DND-41 (cell line): Measurements from ENCODE around the gene KCNG4.

Source experiments
- ATAC-seq: fragments of 200-7000 bp; cut with Tn5 transposase; 3 replicates; pipeline ENCODE4 v1.9.1; 2021; ENCODE audit warnings: low read depth; ENCODE audit not compliant: insufficient read depth
- DNase-seq: peaks from one replicate; pipeline ENCODE4 v3.0.0-alpha.2; 2020
- H2AFZ ChIP-seq: 2 replicates; pipeline ENCODE4 v1.6.0; 2012; ENCODE audit warnings: low read depth, low read length
- H3K27ac ChIP-seq: 2 replicates; pipeline ENCODE4 v1.5.1; 2012; ENCODE audit warnings: low read length, inconsistent platforms
- H3K27me3 ChIP-seq: fragments of 200-600 bp; sonication (generic); 2 replicates; pipeline ENCODE4 v1.6.0; 2012; ENCODE audit warnings: low read length, mild to moderate bottlenecking, inconsistent platforms; ENCODE audit not compliant: insufficient read depth, poor library complexity
- H3K36me3 ChIP-seq: 2 replicates; pipeline ENCODE4 v1.5.1; 2012; ENCODE audit warnings: low read length, inconsistent platforms; ENCODE audit not compliant: insufficient read depth
- H3K4me1 ChIP-seq: 2 replicates; pipeline ENCODE4 v1.5.1; 2012; ENCODE audit warnings: mild to moderate bottlenecking, low read length; ENCODE audit not compliant: insufficient read depth
- H3K4me2 ChIP-seq: 2 replicates; pipeline ENCODE4 v1.6.0; 2012; ENCODE audit warnings: mild to moderate bottlenecking, moderate library complexity, low read length, inconsistent platforms; ENCODE audit not compliant: insufficient read depth
- H3K4me3 ChIP-seq, 2 experiments: fragments of 200-600 bp in 1 of 2; shearing (Covaris generic) in 1 of 2; 2 replicates each; pipeline ENCODE4 v1.5.1; 2012 to 2016; ENCODE audit warnings: inconsistent platforms in 2 of 2, low read length in 2 of 2, mild to moderate bottlenecking in 2 of 2, low read depth in 1 of 2, moderate library complexity in 1 of 2
- H3K79me2 ChIP-seq: 2 replicates; pipeline ENCODE4 v1.6.0; 2012; ENCODE audit warnings: low read length, inconsistent platforms; ENCODE audit not compliant: insufficient read depth
- H3K9ac ChIP-seq: 2 replicates; pipeline ENCODE4 v1.6.0; 2012; ENCODE audit warnings: low read depth, mild to moderate bottlenecking, inconsistent platforms, low read length, moderate library complexity
- H3K9me3 ChIP-seq: 2 replicates; pipeline ENCODE4 v1.5.1; 2012; ENCODE audit warnings: low read length, moderate library complexity, mild to moderate bottlenecking, inconsistent platforms; ENCODE audit not compliant: insufficient read depth, severe bottlenecking
- H4K20me1 ChIP-seq: 2 replicates; pipeline ENCODE4 v1.6.0; 2012; ENCODE audit warnings: low read length; ENCODE audit not compliant: insufficient read depth
- CTCF ChIP-seq: IDR thresholded peaks from 2 replicates; pipeline ENCODE4 v1.5.1; 2012; ENCODE audit warnings: borderline replicate concordance, low read length, moderate library complexity, mild to moderate bottlenecking; ENCODE audit not compliant: poor library complexity, severe bottlenecking; ENCODE audit errors: extremely low read depth
- EZH2 ChIP-seq: IDR thresholded peaks from 3 replicates; pipeline ENCODE4 v1.6.1; 2012; ENCODE audit warnings: borderline replicate concordance, low read depth, mild to moderate bottlenecking, moderate library complexity, low read length, inconsistent platforms; ENCODE audit not compliant: severe bottlenecking

The KCNG4 gene

GRCh38 chr16:84262939-84263338, 23.1 kb upstream of the KCNG4 start:
- TF ChIP-seq EZH2 (no peak), CTCF (no peak)
- Histone ChIP-seq H3K79me2 (no peaks in the 10 kb centered on the region), H3K4me2 (no peak overlapping the region), H3K9me3 (no peaks in the 10 kb centered on the region), H3K4me1 (no peaks in the 10 kb centered on the region), H3K27me3 (no peaks in the 10 kb centered on the region), H2AFZ (no peak overlapping the region), H3K4me3 (no peak overlapping the region), H3K36me3 (no peaks in the 10 kb centered on the region), H3K9ac (no peak overlapping the region), H3K27ac (no peak overlapping the region), H4K20me1 (0 out of 2 replicates have a peak, but pooled peaks cover 2% of the 10 kb centered on the region)
- ATAC-seq = no peak
- DNase-seq = no peak

- no peak overlapping the region for H2AFZ ChIP-seq
- no peak overlapping the region for H3K27ac ChIP-seq
- no peaks in the 10 kb centered on the region for H3K36me3 ChIP-seq
- no peak overlapping the region for H3K9ac ChIP-seq
- no peaks in the 10 kb centered on the region for H3K27me3 ChIP-seq
- no peak overlapping the region for H3K4me3 ChIP-seq
- no peaks in the 10 kb centered on the region for H3K79me2 ChIP-seq
- no peaks in the 10 kb centered on the region for H3K9me3 ChIP-seq
- no peak overlapping the region for H3K4me2 ChIP-seq
- TF ChIP-seq EZH2 (no peak), CTCF (no peak)
- ATAC-seq (no peak), DNase-seq (no peak)
- no peaks in the 10 kb centered on the region for H3K4me1 ChIP-seq
- 0 out of 2 replicates have a peak, but pooled peaks cover 2% of the 10 kb centered on the region for H4K20me1 ChIP-seq
Observed at GRCh38 chr16:84262031-84262430, 22.2 kb upstream of the KCNG4 start.

DNA sequence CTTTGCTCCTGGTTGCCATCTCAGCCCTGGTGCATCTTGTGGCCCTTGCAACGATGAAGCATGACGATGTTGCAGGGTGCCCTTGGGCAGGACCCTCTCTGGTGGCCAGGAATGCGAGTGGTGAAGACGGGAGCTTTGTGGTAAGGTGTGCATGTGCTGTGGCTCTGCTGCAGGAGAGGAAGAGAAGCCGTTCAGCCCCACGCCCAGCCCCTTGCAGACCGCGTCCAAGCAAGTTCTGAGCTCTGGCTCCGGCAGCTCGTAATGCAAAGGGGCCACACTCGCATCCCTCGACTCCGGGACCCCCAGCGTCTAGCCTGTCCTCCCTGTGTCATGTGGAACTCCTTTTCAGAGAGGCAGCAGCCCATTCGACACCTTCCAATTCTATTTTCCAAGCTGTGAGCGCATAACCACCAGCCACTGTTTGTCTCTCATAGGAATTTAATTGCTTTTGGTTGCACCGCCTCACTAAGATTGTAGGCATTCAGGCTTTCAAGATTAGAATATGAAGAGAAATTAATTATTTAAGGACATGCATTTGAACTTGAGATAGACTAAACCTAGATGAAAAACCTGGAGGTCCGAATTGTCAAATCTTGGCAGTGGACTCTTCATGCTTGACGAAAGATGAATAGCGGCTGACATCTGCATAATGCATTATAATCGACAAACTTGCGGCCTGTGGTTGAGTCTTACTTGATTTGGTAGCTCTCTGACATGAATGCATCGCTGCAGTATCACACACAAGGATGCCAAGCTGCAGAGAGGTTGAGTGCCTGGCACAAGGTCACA, 21.1 kb upstream of the KCNG4 start:
- Histone ChIP-seq H3K36me3 (no peaks in the 10 kb centered on the region), H2AFZ (no peak overlapping the region), H4K20me1 (no peaks in the 10 kb centered on the region), H3K4me1 (no peaks in the 10 kb centered on the region), H3K9me3 (no peaks in the 10 kb centered on the region), H3K79me2 (no peaks in the 10 kb centered on the region), H3K4me3 (no peak overlapping the region), H3K9ac (no peak overlapping the region), H3K27me3 (peaks cover 4% of the 10 kb centered on the region), H3K4me2 (no peak overlapping the region), H3K27ac (no peak overlapping the region)
- TF ChIP-seq CTCF (no peak), EZH2 (no peak)
- ATAC-seq = no peak
- DNase-seq = no peak

GRCh38 chr16:84259691-84260090, 19.9 kb upstream of the KCNG4 start:
- Histone ChIP-seq H3K79me2 (no peaks in the 10 kb centered on the region), H3K27me3 (peaks cover 4% of the 10 kb centered on the region), H3K4me2 (no peak overlapping the region), H3K4me3 (no peak overlapping the region), H2AFZ (no peak overlapping the region), H3K9me3 (no peaks in the 10 kb centered on the region), H3K27ac (no peak overlapping the region), H3K4me1 (no peaks in the 10 kb centered on the region), H3K9ac (no peak overlapping the region), H4K20me1 (no peaks in the 10 kb centered on the region), H3K36me3 (no peaks in the 10 kb centered on the region)
- no peak for DNase-seq
- TF ChIP-seq CTCF (no peak), EZH2 (no peak)
- no peak for ATAC-seq
